ENCODE measurements around the gene EPHX1.

DNA sequence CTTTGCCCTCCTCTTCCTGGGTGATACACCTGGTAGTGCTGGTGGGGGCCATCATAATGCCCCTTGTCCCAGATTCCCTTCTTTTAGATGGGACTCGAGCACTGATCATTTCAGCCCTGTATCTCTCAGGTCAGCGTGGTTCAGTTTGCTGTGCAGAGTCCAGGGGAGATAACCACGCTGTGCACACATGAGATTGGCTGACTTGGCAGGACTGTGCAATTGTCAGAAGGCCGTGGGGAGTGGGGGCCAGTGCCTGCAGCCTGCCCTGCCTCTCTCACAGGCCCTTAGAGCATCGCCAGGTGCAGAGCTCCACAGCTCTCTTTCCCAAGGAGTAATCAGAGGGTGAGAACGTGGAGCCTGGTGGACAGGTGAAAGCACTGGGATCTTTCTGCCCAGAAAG, 15.2 kb downstream of the EPHX1 start:
- TF ChIP-seq, protein P1, sequence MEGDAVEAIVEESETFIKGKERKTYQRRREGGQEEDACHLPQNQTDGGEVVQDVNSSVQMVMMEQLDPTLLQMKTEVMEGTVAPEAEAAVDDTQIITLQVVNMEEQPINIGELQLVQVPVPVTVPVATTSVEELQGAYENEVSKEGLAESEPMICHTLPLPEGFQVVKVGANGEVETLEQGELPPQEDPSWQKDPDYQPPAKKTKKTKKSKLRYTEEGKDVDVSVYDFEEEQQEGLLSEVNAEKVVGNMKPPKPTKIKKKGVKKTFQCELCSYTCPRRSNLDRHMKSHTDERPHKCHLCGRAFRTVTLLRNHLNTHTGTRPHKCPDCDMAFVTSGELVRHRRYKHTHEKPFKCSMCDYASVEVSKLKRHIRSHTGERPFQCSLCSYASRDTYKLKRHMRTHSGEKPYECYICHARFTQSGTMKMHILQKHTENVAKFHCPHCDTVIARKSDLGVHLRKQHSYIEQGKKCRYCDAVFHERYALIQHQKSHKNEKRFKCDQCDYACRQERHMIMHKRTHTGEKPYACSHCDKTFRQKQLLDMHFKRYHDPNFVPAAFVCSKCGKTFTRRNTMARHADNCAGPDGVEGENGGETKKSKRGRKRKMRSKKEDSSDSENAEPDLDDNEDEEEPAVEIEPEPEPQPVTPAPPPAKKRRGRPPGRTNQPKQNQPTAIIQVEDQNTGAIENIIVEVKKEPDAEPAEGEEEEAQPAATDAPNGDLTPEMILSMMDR (IDR thresholded peaks at IDR 0.05; ENCODE audit: low read depth, low read length, poor library complexity, severe bottlenecking), result no peak
- no peak for TF ChIP-seq EZH2phosphoT487 (IDR thresholded peaks at IDR 0.05; ENCODE audit: borderline replicate concordance, low read length)

All from DOHH2 (cell line).